GM13977 (cell line): ENCODE results near the gene INSL3.
"Not testable (repeated sequence)": the region's sequence is repeated elsewhere in the genome, so short reads cannot be mapped to it uniquely, and the experiment has no call there.

Experiments used
- DNase-seq: peaks from one replicate; pipeline ENCODE4 v3.0.0; 2012; ENCODE audit warnings: low spot score
- in situ Hi-C: fragments of 300-500 bp; cut with MboI; formaldehyde crosslinking; loops from one replicate; pipeline ENCODE4 v1.12.0; 2022; ENCODE audit warnings: low sequenced_read_pairs, low pct_unique_long_range_greater_than_20kb, mixed read lengths, inconsistent platforms; ENCODE audit not compliant: unreplicated experiment
- TF ChIP-seq, protein P1 (sequence below): IDR thresholded peaks from 2 replicates; pipeline ENCODE4 v1.5.1; 2012; ENCODE audit warnings: mild to moderate bottlenecking, control low read depth; ENCODE audit not compliant: insufficient read depth; ENCODE audit errors: extremely low read depth, missing control alignments

Gene INSL3

GRCh38 chr19:17794731-17795494, 26.4 kb downstream of the INSL3 start, which contains the start of gene B3GNT3:
Gene B3GNT3, plus strand, starts transcription at chr19:17795138. Its CDS starts 12,670 bp downstream, at chr19:17807808.
- TF ChIP-seq, protein P1, sequence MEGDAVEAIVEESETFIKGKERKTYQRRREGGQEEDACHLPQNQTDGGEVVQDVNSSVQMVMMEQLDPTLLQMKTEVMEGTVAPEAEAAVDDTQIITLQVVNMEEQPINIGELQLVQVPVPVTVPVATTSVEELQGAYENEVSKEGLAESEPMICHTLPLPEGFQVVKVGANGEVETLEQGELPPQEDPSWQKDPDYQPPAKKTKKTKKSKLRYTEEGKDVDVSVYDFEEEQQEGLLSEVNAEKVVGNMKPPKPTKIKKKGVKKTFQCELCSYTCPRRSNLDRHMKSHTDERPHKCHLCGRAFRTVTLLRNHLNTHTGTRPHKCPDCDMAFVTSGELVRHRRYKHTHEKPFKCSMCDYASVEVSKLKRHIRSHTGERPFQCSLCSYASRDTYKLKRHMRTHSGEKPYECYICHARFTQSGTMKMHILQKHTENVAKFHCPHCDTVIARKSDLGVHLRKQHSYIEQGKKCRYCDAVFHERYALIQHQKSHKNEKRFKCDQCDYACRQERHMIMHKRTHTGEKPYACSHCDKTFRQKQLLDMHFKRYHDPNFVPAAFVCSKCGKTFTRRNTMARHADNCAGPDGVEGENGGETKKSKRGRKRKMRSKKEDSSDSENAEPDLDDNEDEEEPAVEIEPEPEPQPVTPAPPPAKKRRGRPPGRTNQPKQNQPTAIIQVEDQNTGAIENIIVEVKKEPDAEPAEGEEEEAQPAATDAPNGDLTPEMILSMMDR: no peak
- in situ Hi-C loops: no loop called here
- no peak for DNase-seq

DNA sequence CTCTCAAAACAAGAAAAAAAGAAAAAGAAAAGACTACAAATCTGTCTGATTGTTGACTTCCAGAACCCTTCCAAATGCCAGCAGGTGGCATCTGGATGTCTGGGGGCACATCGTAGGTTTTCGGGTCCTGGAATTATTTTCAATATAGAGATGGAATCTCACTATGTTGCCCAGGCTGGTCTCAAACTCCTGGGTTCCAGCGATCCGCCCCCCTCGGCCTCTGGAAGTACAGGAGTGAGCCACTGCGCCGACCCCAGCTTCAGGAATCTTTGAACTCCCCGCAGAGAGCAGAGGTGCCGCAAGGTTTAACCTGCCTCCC, 26.9 kb downstream of the INSL3 start:
- in situ Hi-C loops: no loop called here
- DNase-seq: no peak
- TF ChIP-seq, protein P1: no peak

- DNase-seq: no peak
- in situ Hi-C loops: no loop called here
These were observed 31.1 kb downstream of the INSL3 start for GRCh38 chr19:17790059-17790780.

GRCh38 chr19:17788632-17789031, 32.7 kb downstream of the INSL3 start:
- TF ChIP-seq, protein P1: no peak
- in situ Hi-C loops: no loop called here
- no peak for DNase-seq

More at GRCh38 chr19:17790059-17790780, 31.1 kb downstream of the INSL3 start:
- TF ChIP-seq, protein P1: no peak

GRCh38 chr19:17787274-17787913, 33.9 kb downstream of the INSL3 start:
- no peak for DNase-seq
- TF ChIP-seq, protein P1: no peak
- in situ Hi-C loops: no loop called here

DNA sequence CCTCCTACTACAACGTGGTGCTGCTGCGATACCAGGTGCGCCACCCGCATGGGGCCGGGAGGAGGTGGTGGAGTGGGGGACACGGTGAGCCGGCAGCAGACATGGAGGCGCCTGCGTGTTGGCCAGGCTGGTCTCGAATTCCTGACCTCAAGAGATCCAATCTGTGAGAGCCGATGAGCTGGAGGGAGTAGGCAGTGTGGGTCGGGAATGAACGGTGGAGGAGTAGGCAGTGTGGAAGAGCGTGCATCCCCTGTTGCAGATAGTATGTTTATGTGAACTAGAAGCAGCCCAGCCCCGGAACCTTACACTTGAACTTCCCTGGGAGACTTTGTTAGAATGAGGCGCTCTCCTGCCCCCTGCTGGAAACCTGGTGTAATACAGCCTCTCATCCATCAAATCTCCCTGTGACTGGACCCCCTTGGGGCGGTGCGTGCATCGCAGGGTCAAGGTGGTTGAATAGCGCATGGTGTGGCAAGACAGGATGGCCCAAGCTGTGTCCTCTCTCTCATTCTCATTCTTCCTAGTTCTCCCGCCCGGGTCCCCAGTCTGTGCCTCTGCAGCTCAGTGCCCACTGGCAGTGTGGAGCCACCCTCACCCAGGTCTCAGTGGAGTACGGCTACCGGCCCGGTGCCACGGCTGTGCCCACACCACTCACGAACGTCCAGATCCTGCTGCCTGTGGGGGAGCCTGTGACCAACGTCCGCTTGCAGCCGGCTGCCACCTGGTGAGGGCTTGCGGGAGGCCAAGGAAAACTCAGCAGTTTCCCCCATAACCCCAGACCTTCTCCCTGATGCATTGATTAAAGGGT, 36.9 kb downstream of the INSL3 start:
- in situ Hi-C loops: no loop called here
- TF ChIP-seq, protein P1: peak; percentile 81
- DNase-seq: peak; percentile 90

GRCh38 chr19:17783721-17784120, 37.6 kb downstream of the INSL3 start:
- in situ Hi-C loops: not testable (repeated sequence)

More at GRCh38 chr19:17783721-17784120, 37.6 kb downstream of the INSL3 start:
- DNase-seq: not testable (repeated sequence)
